H9 (cell line): ENCODE measurements around the gene ADM. TPM values are rescaled to one million over a fixed set of nuclear protein-coding genes. Genes with fewer than 3 reads are reported as not detected.

Experiments
- DNase-seq: peaks from one replicate; pipeline ENCODE4 v3.0.0-alpha.2; 2017
- H2AFZ ChIP-seq: one replicate; pipeline ENCODE4 v1.6.1; 2013; ENCODE audit warnings: mild to moderate bottlenecking, low read length, control low read depth, moderate library complexity
- H2AK5ac ChIP-seq: 2 replicates; pipeline ENCODE4 v1.6.1; 2013; ENCODE audit warnings: low read length, control low read depth, mixed read lengths; ENCODE audit not compliant: insufficient read length
- H2BK120ac ChIP-seq: one replicate; pipeline ENCODE4 v1.6.1; 2013; ENCODE audit warnings: low read depth, mild to moderate bottlenecking, low read length, control low read depth, inconsistent platforms; ENCODE audit not compliant: poor library complexity, severe bottlenecking
- H2BK12ac ChIP-seq: 2 replicates; pipeline ENCODE4 v1.6.1; 2013; ENCODE audit warnings: low read length, control low read depth, mixed read lengths, low read depth; ENCODE audit not compliant: insufficient read length
- H2BK15ac ChIP-seq: 2 replicates; pipeline ENCODE4 v1.6.1; 2013; ENCODE audit warnings: low read depth, low read length, control low read depth
- H2BK20ac ChIP-seq: one replicate; pipeline ENCODE4 v1.6.1; 2013; ENCODE audit warnings: low read depth, mild to moderate bottlenecking, low read length, control low read depth, inconsistent platforms; ENCODE audit not compliant: poor library complexity, severe bottlenecking
- H2BK5ac ChIP-seq: 2 replicates; pipeline ENCODE4 v1.6.1; 2013; ENCODE audit warnings: low read length, control low read depth, mixed read lengths; ENCODE audit not compliant: insufficient read length
- H3K14ac ChIP-seq: 2 replicates; pipeline ENCODE4 v1.6.1; 2013; ENCODE audit warnings: low read length, control low read depth; ENCODE audit not compliant: insufficient read depth
- H3K18ac ChIP-seq: 2 replicates; pipeline ENCODE4 v1.6.1; 2013; ENCODE audit warnings: low read depth, mild to moderate bottlenecking, mixed read lengths, low read length, control low read depth; ENCODE audit not compliant: insufficient read length
- H3K23ac ChIP-seq: 2 replicates; pipeline ENCODE4 v1.6.1; 2013; ENCODE audit warnings: low read length, control low read depth, mixed read lengths, low read depth; ENCODE audit not compliant: insufficient read length
- H3K23me2 ChIP-seq: 2 replicates; pipeline ENCODE4 v1.6.1; 2013; ENCODE audit warnings: low read depth, mild to moderate bottlenecking, mixed read lengths, low read length, control low read depth; ENCODE audit not compliant: insufficient read length, poor library complexity, severe bottlenecking
- H3K27ac ChIP-seq: 2 replicates; pipeline ENCODE4 v1.5.1; 2013; ENCODE audit warnings: low read length, control low read depth, mixed read lengths, low read depth; ENCODE audit not compliant: insufficient read length
- H3K27me3 ChIP-seq: 2 replicates; pipeline ENCODE4 v1.6.1; 2013; ENCODE audit warnings: low read length, control low read depth, inconsistent platforms; ENCODE audit not compliant: insufficient read depth
- H3K4ac ChIP-seq: 2 replicates; pipeline ENCODE4 v1.6.1; 2013; ENCODE audit warnings: low read depth, mild to moderate bottlenecking, control low read depth, inconsistent platforms, low read length, moderate library complexity
- H3K4me1 ChIP-seq: 2 replicates; pipeline ENCODE4 v1.6.1; 2013; ENCODE audit warnings: low read length, control low read depth, inconsistent platforms; ENCODE audit not compliant: insufficient read depth
- H3K4me2 ChIP-seq: 2 replicates; pipeline ENCODE4 v1.6.1; 2013; ENCODE audit warnings: low read length, control low read depth, mixed read lengths; ENCODE audit not compliant: insufficient read length, insufficient read depth
- H3K56ac ChIP-seq: 2 replicates; pipeline ENCODE4 v1.6.1; 2013; ENCODE audit warnings: low read depth, mild to moderate bottlenecking, mixed read lengths, low read length, control low read depth; ENCODE audit not compliant: insufficient read length
- H3K79me1 ChIP-seq: 2 replicates; pipeline ENCODE4 v1.6.1; 2013; ENCODE audit warnings: low read depth, mild to moderate bottlenecking, moderate library complexity, low read length, control low read depth, inconsistent platforms; ENCODE audit not compliant: insufficient read depth, poor library complexity, severe bottlenecking
- H3K79me2 ChIP-seq: 2 replicates; pipeline ENCODE4 v1.6.1; 2013; ENCODE audit warnings: low read length, control low read depth, inconsistent platforms; ENCODE audit not compliant: insufficient read depth
- H3K9ac ChIP-seq: 2 replicates; pipeline ENCODE4 v1.6.1; 2013; ENCODE audit warnings: low read length, control low read depth, mixed read lengths; ENCODE audit not compliant: insufficient read length; ENCODE audit errors: extremely low read depth
- H3K9me3 ChIP-seq: one replicate; pipeline ENCODE4 v1.6.1; 2013; ENCODE audit warnings: low read depth, low read length, inconsistent platforms; ENCODE audit not compliant: control insufficient read depth
- H3T11ph ChIP-seq: one replicate; pipeline ENCODE4 v1.6.1; 2013; ENCODE audit warnings: mild to moderate bottlenecking, low read length, control low read depth, inconsistent platforms
- H4K20me1 ChIP-seq: one replicate; pipeline ENCODE4 v1.6.1; 2013; ENCODE audit not compliant: control insufficient read depth, insufficient read length, insufficient read depth
- H4K5ac ChIP-seq: 2 replicates; pipeline ENCODE4 v1.6.1; 2013; ENCODE audit warnings: low read depth, mild to moderate bottlenecking, mixed read lengths, low read length, control low read depth; ENCODE audit not compliant: insufficient read length
- H4K8ac ChIP-seq: replicated peaks from 2 replicates; pipeline ENCODE4 v1.6.1; 2013; ENCODE audit warnings: low read length, control low read depth, mixed read lengths, low read depth; ENCODE audit not compliant: insufficient read length
- H4K91ac ChIP-seq: 2 replicates; pipeline ENCODE4 v1.6.1; 2013; ENCODE audit warnings: low read depth, mild to moderate bottlenecking, moderate library complexity, mixed read lengths, low read length, control low read depth; ENCODE audit not compliant: insufficient read length
- H3K27ac Mint-ChIP-seq, 3 experiments: 2 replicates in 2 of 3; 3 replicates in 1 of 3; pipeline ENCODE4 v1.8.0; 2020 to 2021; ENCODE audit warnings: mixed read lengths in 3 of 3, mild to moderate bottlenecking in 1 of 3, moderate library complexity in 1 of 3
- H3K27me3 Mint-ChIP-seq: 2 replicates; pipeline ENCODE4 v1.8.0; 2021; ENCODE audit warnings: low read depth, mild to moderate bottlenecking, moderate library complexity, mixed read lengths
- H3K36me3 Mint-ChIP-seq, 3 experiments: 2 replicates in 2 of 3; 3 replicates in 1 of 3; pipeline ENCODE4 v1.8.0; 2020 to 2021; ENCODE audit warnings: low read depth in 3 of 3, mixed read lengths in 3 of 3; ENCODE audit not compliant: insufficient read depth in 1 of 3
- H3K4me1 Mint-ChIP-seq, 2 experiments: 2 replicates each; pipeline ENCODE4 v1.8.0; 2020; ENCODE audit warnings: mixed read lengths in 2 of 2
- H3K4me3 Mint-ChIP-seq, 2 experiments: 2 replicates in 1 of 2; 3 replicates in 1 of 2; pipeline ENCODE4 v1.8.0; 2020 to 2021; ENCODE audit warnings: mild to moderate bottlenecking in 2 of 2, mixed read lengths in 2 of 2, moderate library complexity in 1 of 2
- H3K9me3 Mint-ChIP-seq, 2 experiments: 2 replicates in 1 of 2; 3 replicates in 1 of 2; pipeline ENCODE4 v1.8.0; 2020; ENCODE audit warnings: mild to moderate bottlenecking in 2 of 2, mixed read lengths in 2 of 2, moderate library complexity in 1 of 2
- WGBS: extraction: QIAGEN DNeasy Blood & Tissue Kit; methylation state at CpG from one replicate; pipeline ENCODE4 v1.1.7; 2013; ENCODE audit warnings: missing lambda C conversion rate, low lambda C conversion rate, mixed read lengths; ENCODE audit not compliant: insufficient read length; ENCODE audit errors: extremely low coverage; 5-methylcytosine and 5-hydroxymethylcytosine counted together
- total RNA-seq: library from RNA; stranded (reverse); gene quantifications from 2 replicates; pipeline ENCODE4 v1.2.1, GENCODE V29; 2021
- TF ChIP-seq, protein P1 (sequence below): fragments of 200-600 bp; sonication (generic); conservative IDR thresholded peaks from 3 replicates; pipeline ENCODE4 v1.8.0; 2021; ENCODE audit warnings: antibody characterized with exemption, mild to moderate bottlenecking

ADM gene
- total RNA-seq, 1 experiment from 2014 or later: 99.1 TPM

DNA sequence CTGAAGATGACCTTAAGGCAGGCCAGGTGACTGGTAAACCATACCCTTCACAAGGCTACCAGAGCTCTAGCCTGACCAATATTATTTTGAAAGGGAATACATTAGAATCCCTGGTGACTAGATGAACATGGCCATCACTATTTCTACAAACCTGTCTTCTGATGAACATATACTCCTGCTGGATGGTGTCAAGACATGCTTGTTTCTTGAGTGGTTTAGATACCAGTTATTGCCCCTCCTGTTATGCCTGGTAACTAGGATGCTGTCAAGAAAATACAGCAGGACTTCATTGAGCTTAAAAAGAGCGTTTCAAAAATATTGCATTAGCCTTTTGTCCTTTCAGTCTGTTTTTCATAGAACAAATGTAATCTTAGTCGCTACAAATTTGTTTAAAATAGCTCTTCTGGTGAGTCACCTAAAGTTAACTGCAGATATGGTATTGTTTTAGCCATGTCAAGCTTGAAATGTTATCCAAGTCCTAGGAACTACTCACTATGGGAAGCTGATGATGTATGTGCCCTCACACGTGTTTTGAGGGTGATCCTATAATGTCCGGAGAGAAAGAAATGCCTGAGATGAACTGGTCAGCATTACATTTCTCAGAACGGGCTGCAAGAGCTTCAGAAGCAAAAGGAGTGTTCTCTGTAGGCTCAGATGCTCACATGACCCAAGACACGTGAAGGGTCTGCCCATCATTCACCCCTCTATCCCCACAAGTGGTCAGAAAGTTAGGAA, 20.6 kb downstream of the ADM start:
- Mint-ChIP-seq H3K9me3 (no peaks in the 10 kb centered on the region; a peak in 1 of 5 replicates), H3K4me1 (peaks cover 33 to 56% of the 10 kb centered on the region in 2 experiments), H3K27me3 (peaks cover 2% of the 10 kb centered on the region; the same call in 1 of the 2 replicates), H3K27ac (no peak overlapping the region), H3K36me3 (no peaks in the 10 kb centered on the region; a peak in 2 of 7 replicates), H3K4me3 (no peak overlapping the region)
- Histone ChIP-seq H2BK20ac (no peak overlapping the region), H3K4me2 (no peak overlapping the region), H2BK120ac (no peak overlapping the region), H3K9ac (no peak overlapping the region), H2BK15ac (no peak overlapping the region), H2AFZ (no peak overlapping the region), H2BK12ac (no peak overlapping the region), H3K79me1 (no peaks in the 10 kb centered on the region), H3K18ac (no peak overlapping the region), H3K4me1 (peaks cover 13% of the 10 kb centered on the region), H3K23me2 (no peaks in the 10 kb centered on the region), H2AK5ac (no peak overlapping the region), H3K56ac (no peak overlapping the region), H3T11ph (no peak overlapping the region), H3K23ac (no peak overlapping the region), H3K14ac (no peak overlapping the region), H3K79me2 (no peaks in the 10 kb centered on the region), H4K91ac (no peak overlapping the region), H2BK5ac (no peak overlapping the region), H3K9me3 (no peaks in the 10 kb centered on the region), H3K4ac (no peak overlapping the region), H3K27me3 (no peaks in the 10 kb centered on the region), H4K5ac (no peak overlapping the region), H4K20me1 (no peaks in the 10 kb centered on the region), H3K27ac (no peak overlapping the region), H4K8ac (no peak overlapping the region)
- no peak for DNase-seq
- TF ChIP-seq, protein P1, sequence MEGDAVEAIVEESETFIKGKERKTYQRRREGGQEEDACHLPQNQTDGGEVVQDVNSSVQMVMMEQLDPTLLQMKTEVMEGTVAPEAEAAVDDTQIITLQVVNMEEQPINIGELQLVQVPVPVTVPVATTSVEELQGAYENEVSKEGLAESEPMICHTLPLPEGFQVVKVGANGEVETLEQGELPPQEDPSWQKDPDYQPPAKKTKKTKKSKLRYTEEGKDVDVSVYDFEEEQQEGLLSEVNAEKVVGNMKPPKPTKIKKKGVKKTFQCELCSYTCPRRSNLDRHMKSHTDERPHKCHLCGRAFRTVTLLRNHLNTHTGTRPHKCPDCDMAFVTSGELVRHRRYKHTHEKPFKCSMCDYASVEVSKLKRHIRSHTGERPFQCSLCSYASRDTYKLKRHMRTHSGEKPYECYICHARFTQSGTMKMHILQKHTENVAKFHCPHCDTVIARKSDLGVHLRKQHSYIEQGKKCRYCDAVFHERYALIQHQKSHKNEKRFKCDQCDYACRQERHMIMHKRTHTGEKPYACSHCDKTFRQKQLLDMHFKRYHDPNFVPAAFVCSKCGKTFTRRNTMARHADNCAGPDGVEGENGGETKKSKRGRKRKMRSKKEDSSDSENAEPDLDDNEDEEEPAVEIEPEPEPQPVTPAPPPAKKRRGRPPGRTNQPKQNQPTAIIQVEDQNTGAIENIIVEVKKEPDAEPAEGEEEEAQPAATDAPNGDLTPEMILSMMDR: no peak
- WGBS: no CpG with 5 or more reads among the region's 6 CpGs
